ENCODE measurements around the gene CDHR2. TPM values are rescaled to one million over a fixed set of nuclear protein-coding genes. Genes with fewer than 3 reads are reported as not detected.

Gene CDHR2
- total and polyA plus RNA-seq, 2 donors from 2014 or later = 4.2 to 8.0 TPM

DNA sequence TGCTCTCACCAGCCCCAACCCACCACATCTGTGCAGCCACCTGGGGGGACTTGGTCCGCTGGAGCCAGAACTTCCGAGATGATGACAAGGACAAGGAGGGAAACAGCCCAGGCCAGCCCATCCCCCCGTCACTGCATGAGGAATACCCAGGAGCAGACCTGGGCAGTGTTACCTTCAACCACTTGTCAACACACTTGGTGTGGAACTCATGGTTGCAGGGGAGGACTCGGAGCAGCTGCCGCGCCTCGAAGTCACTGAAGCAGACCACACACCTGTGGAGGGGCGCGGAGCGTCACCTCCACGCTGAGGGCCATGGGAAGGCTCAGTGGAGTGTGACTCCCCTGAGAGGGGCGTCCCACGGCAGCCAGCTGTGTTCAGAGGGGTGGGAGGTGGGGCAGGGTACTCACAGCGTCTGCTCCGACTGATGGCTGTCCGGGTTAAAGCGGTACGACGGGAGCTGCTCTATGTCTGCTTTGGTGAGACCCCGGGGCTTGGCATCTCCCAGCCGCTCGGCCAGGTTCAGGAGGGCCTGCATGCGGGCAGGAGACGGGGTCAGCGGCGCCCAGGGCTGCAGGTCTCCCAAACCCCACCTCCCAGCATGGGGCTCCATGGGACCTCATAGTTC lies 19.9 kb upstream of the CDHR2 start:
- Histone ChIP-seq H3K36me3 (ENCODE audit: control insufficient read depth in 2 of 3, insufficient read depth in 3 of 3, low read length in 3 of 3) (peaks cover 0 to 27% (median 15%) of the 10 kb centered on the region in 3 donors), H3K4me3 (ENCODE audit: low read length in 3 of 3) (no peak overlapping the region), H3K9ac (ENCODE audit: low read length in 3 of 3) (no peak overlapping the region), H3K4me1 (ENCODE audit: control insufficient read depth in 2 of 3, insufficient read depth in 2 of 3, low read depth in 1 of 3, low read length in 3 of 3) (peaks cover 2 to 15% (median 3%) of the 10 kb centered on the region in 3 donors), H3K9me3 (ENCODE audit: control insufficient read depth in 2 of 3, insufficient read depth in 1 of 3, low read length in 3 of 3) (no peaks in the 10 kb centered on the region), H3K27me3 (ENCODE audit: control insufficient read depth, insufficient read depth, low read length) (no peaks in the 10 kb centered on the region), H3K27ac (ENCODE audit: low read depth in 2 of 2, low read length in 2 of 2) (no peak overlapping the region)
- intact Hi-C loops (cut with DNase I) = no loop called here
- DNase-seq = peak in 3 of 5 donors; percentile 29 to 59 (median 46)
- FAIRE-seq = no peak
- TF ChIP-seq, protein P1, sequence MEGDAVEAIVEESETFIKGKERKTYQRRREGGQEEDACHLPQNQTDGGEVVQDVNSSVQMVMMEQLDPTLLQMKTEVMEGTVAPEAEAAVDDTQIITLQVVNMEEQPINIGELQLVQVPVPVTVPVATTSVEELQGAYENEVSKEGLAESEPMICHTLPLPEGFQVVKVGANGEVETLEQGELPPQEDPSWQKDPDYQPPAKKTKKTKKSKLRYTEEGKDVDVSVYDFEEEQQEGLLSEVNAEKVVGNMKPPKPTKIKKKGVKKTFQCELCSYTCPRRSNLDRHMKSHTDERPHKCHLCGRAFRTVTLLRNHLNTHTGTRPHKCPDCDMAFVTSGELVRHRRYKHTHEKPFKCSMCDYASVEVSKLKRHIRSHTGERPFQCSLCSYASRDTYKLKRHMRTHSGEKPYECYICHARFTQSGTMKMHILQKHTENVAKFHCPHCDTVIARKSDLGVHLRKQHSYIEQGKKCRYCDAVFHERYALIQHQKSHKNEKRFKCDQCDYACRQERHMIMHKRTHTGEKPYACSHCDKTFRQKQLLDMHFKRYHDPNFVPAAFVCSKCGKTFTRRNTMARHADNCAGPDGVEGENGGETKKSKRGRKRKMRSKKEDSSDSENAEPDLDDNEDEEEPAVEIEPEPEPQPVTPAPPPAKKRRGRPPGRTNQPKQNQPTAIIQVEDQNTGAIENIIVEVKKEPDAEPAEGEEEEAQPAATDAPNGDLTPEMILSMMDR (IDR thresholded peaks at IDR 0.05; ENCODE audit: borderline replicate concordance, extremely low read depth, insufficient read depth) = no peak

DNA sequence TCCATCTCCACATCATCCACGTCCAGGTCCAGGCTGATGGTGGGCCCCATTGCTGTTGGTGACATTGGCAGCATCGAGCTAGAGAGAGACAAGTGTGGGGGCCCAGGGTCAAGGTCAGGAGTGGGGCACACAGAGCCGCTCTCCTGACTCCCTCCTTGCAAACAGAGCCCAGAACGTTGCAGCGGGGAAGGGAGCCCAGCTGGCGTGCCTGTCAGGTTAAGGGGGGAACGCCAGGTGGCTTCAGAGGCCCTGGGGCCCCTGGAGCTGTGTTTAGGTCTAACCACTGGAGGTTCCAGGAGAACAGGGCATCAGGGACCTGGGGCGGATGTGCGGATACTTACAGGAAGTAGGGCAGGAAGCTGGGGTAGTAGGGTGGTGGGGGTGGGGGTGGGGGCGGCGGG lies 19.4 kb upstream of the CDHR2 start:
- no peaks in the 10 kb centered on the region for H3K9me3 ChIP-seq (ENCODE audit: control insufficient read depth in 2 of 3, insufficient read depth in 1 of 3, low read length in 3 of 3)
- H3K36me3 ChIP-seq (ENCODE audit: control insufficient read depth in 2 of 3, insufficient read depth in 3 of 3, low read length in 3 of 3) = peaks cover 0 to 27% (median 15%) of the 10 kb centered on the region in 3 donors
- intact Hi-C loops (cut with DNase I) = no loop called here
- H3K27me3 ChIP-seq (ENCODE audit: control insufficient read depth, insufficient read depth, low read length) = no peaks in the 10 kb centered on the region
- no peak overlapping the region for H3K27ac ChIP-seq (ENCODE audit: low read depth in 2 of 2, low read length in 2 of 2)
- H3K9ac ChIP-seq (ENCODE audit: low read length in 3 of 3) = no peak overlapping the region
- peak in 1 of 5 donors; percentile 77 for DNase-seq
- FAIRE-seq = no peak
- peaks cover 2 to 20% (median 8%) of the 10 kb centered on the region in 3 donors for H3K4me1 ChIP-seq (ENCODE audit: control insufficient read depth in 2 of 3, insufficient read depth in 2 of 3, low read depth in 1 of 3, low read length in 3 of 3)
- TF ChIP-seq, protein P1 (IDR thresholded peaks at IDR 0.05; ENCODE audit: borderline replicate concordance, extremely low read depth, insufficient read depth) = no peak
- no peak overlapping the region for H3K4me3 ChIP-seq (ENCODE audit: low read length in 3 of 3)

DNA sequence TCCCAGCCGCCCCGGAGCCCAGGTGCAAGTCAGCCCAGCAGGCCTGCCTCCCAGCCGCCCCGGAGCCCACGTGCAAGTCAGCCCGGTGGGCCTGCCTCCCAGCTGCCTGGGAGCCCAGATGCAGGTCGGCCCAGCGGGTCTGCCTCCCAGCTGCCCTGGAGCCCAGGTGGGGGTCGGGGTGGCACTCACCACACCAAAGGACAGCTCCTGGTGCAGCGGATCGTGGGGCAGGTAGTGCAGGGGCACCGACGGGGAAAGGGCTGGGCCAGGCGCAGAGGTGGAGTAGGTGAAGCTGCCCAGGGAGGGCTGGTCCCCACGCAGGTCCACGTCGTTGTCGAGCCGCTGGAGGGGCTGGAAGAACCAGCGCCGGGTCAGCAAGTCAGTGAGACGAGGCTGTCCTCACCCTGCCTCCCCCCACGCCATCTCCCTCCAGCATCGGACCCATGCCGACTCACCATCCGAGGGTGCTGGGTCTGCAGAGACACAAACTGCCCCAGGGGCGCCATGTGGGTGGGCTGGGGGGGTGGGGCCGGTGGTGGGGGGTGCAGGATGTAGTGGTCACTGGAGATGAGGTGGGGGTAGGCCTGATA lies 18.7 kb upstream of the CDHR2 start:
- no peak overlapping the region for H3K4me3 ChIP-seq (ENCODE audit: low read length in 3 of 3)
- peaks cover 2 to 27% (median 13%) of the 10 kb centered on the region in 3 donors for H3K4me1 ChIP-seq (ENCODE audit: control insufficient read depth in 2 of 3, insufficient read depth in 2 of 3, low read depth in 1 of 3, low read length in 3 of 3)
- H3K27me3 ChIP-seq (ENCODE audit: control insufficient read depth, insufficient read depth, low read length) = no peaks in the 10 kb centered on the region
- no peak overlapping the region for H3K27ac ChIP-seq (ENCODE audit: low read depth in 2 of 2, low read length in 2 of 2)
- intact Hi-C loops (cut with DNase I) = no loop called here
- peak in 1 of 5 donors; percentile 72 for DNase-seq
- no peaks in the 10 kb centered on the region for H3K9me3 ChIP-seq (ENCODE audit: control insufficient read depth in 2 of 3, insufficient read depth in 1 of 3, low read length in 3 of 3)
- H3K36me3 ChIP-seq (ENCODE audit: control insufficient read depth in 2 of 3, insufficient read depth in 3 of 3, low read length in 3 of 3) = peaks cover 0 to 27% (median 15%) of the 10 kb centered on the region in 3 donors
- TF ChIP-seq, protein P1 (IDR thresholded peaks at IDR 0.05; ENCODE audit: borderline replicate concordance, extremely low read depth, insufficient read depth) = no peak
- no peak overlapping the region for H3K9ac ChIP-seq (ENCODE audit: low read length in 3 of 3)
- FAIRE-seq = no peak
